Stimulated activated naive CD8-positive, alpha-beta T cell treated with anti-CD3 and anti-CD28 coated beads, Interleukin-15, amount 100 ng/mL, for 72 hours (primary cell): Measurements from ENCODE around the gene GALNT15.

Experiments
- ATAC-seq: fragments of 150-1000 bp; cut with Tn5 transposase; 2 replicates; pipeline ENCODE4 v1.10.0; 2021; ENCODE audit warnings: mild to moderate bottlenecking, moderate library complexity
- DNase-seq, 2 donors: peaks; one replicate each; pipeline ENCODE4 v3.0.0; 2021 to 2022
- H3K27ac Mint-ChIP-seq, 2 donors: one replicate each; pipeline ENCODE4 v1.8.0; 2022; ENCODE audit warnings: mild to moderate bottlenecking in 2 of 2, mixed read lengths in 2 of 2, moderate library complexity in 2 of 2
- H3K27me3 Mint-ChIP-seq: one replicate; pipeline ENCODE4 v1.8.0; 2022; ENCODE audit warnings: mixed read lengths
- H3K4me1 Mint-ChIP-seq: one replicate; pipeline ENCODE4 v1.8.0; 2022; ENCODE audit warnings: mild to moderate bottlenecking, mixed read lengths
- H3K4me3 Mint-ChIP-seq, 2 donors: one replicate each; pipeline ENCODE4 v1.8.0; 2022; ENCODE audit warnings: mild to moderate bottlenecking in 2 of 2, mixed read lengths in 2 of 2, moderate library complexity in 1 of 2
- H3K9me3 Mint-ChIP-seq, 2 donors: one replicate each; pipeline ENCODE4 v1.8.0; 2022; ENCODE audit warnings: mixed read lengths in 2 of 2

GALNT15 gene

DNA sequence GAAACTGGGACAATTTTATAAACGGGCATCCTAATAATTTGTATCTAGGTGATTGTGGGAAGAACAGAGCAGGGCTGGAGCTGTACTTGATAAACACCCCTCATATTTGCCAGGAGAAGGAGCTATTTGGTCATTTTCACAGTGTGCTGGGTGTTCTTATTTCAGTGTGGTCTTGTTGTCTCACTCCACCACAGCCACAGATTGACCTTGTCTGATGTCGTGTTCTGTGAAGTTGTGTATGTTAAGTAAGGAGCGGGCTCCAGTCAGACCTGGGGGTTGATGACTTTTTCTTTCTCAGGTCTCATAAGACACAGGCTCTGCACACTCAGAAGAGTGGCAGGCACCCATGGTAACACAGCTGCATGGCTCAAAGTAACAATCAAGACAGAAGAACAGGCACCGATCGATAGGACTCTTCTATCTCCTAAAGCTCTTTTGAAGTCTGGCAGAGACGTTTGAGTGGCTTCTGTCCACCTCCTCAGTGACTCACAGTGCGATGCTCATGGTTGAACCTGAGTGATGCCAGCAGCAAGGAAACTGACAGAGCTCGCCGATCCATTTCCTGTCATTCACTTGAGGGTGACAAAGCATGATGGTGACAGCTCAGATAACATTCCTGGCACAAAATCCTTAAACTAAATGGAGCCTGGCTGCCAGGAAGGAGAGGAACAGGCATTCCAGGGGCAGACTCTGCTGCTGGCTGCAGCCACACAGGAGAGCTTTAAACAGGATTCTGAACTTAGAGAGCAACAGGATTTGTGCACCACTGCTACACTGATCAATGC, 69.4 kb downstream of the GALNT15 start:
- ATAC-seq (no peak), DNase-seq (no peak)
- Mint-ChIP-seq H3K4me3 (no peak overlapping the region), H3K9me3 (no peaks in the 10 kb centered on the region), H3K4me1 (peaks cover 27% of the 10 kb centered on the region), H3K27ac (no peak overlapping the region), H3K27me3 (no peaks in the 10 kb centered on the region)

- Mint-ChIP-seq H3K9me3 (no peaks in the 10 kb centered on the region), H3K27me3 (no peaks in the 10 kb centered on the region), H3K4me1 (peaks cover 24% of the 10 kb centered on the region), H3K4me3 (no peak overlapping the region), H3K27ac (no peak overlapping the region)
- no peak for ATAC-seq
- DNase-seq: no peak
Observed at GRCh38 chr3:16245609-16246008, 71.1 kb downstream of the GALNT15 start.

- H3K9me3 Mint-ChIP-seq: no peaks in the 10 kb centered on the region
- ATAC-seq: peak; percentile 89
- no peak overlapping the region for H3K27ac Mint-ChIP-seq
- peak; percentile 74 to 76 for DNase-seq
- H3K27me3 Mint-ChIP-seq: no peaks in the 10 kb centered on the region
- peaks cover 18% of the 10 kb centered on the region for H3K4me1 Mint-ChIP-seq
- H3K4me3 Mint-ChIP-seq: no peak overlapping the region
Observed at GRCh38 chr3:16247282-16248061, 73.0 kb downstream of the GALNT15 start.

DNA sequence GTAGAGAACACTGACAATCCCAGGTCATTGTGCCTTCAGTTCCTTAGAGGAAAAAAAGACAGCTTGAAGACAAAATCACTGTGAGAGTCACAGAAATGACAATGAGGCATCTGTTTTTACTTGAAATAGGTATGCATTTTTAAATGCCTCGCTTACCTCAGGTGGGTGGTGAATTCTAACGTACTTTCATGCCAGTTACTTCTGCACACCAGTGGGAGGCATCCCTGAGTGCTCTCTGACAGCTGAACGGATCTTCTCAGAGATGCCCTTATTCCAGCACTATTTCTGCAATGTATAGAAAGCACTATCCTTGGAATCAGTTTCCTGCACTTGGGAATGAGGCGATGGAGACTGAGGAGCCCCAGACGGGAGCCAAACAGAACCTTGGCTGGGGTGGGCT, 74.1 kb downstream of the GALNT15 start:
- Mint-ChIP-seq H3K9me3 (no peaks in the 10 kb centered on the region), H3K4me3 (no peak overlapping the region), H3K27ac (no peak overlapping the region), H3K27me3 (no peaks in the 10 kb centered on the region), H3K4me1 (peaks cover 18% of the 10 kb centered on the region)
- DNase-seq: no peak
- no peak for ATAC-seq

- no peak overlapping the region for H3K27ac Mint-ChIP-seq
Observed at GRCh38 chr3:16249336-16249735, 74.9 kb downstream of the GALNT15 start.

GRCh38 chr3:16249886-16250285, 75.4 kb downstream of the GALNT15 start:
- ATAC-seq (no peak), DNase-seq (no peak)
- no peaks in the 10 kb centered on the region for H3K9me3 Mint-ChIP-seq
- peaks cover 18% of the 10 kb centered on the region for H3K4me1 Mint-ChIP-seq
- no peaks in the 10 kb centered on the region for H3K27me3 Mint-ChIP-seq
- no peak overlapping the region for H3K4me3 Mint-ChIP-seq
- H3K27ac Mint-ChIP-seq: no peak overlapping the region

More at GRCh38 chr3:16249336-16249735, 74.9 kb downstream of the GALNT15 start:
- no peaks in the 10 kb centered on the region for H3K27me3 Mint-ChIP-seq
- H3K4me1 Mint-ChIP-seq: peaks cover 13% of the 10 kb centered on the region
- no peaks in the 10 kb centered on the region for H3K9me3 Mint-ChIP-seq
- no peak for ATAC-seq
- DNase-seq: no peak
- H3K4me3 Mint-ChIP-seq: no peak overlapping the region

- no peak overlapping the region for H3K4me3 Mint-ChIP-seq
- H3K27me3 Mint-ChIP-seq: no peaks in the 10 kb centered on the region
- peaks cover 25% of the 10 kb centered on the region for H3K4me1 Mint-ChIP-seq
- no peak overlapping the region for H3K27ac Mint-ChIP-seq
- DNase-seq (no peak), ATAC-seq (no peak)
- no peaks in the 10 kb centered on the region for H3K9me3 Mint-ChIP-seq
Observed at GRCh38 chr3:16251316-16252085, 77.0 kb downstream of the GALNT15 start.

- Mint-ChIP-seq H3K4me3 (no peak overlapping the region), H3K27me3 (no peaks in the 10 kb centered on the region), H3K27ac (no peak overlapping the region), H3K9me3 (no peaks in the 10 kb centered on the region), H3K4me1 (peaks cover 17% of the 10 kb centered on the region)
- no peak for DNase-seq
- no peak for ATAC-seq
Observed at GRCh38 chr3:16252243-16252978, 77.9 kb downstream of the GALNT15 start.

GRCh38 chr3:16252988-16253387, 78.5 kb downstream of the GALNT15 start:
- Mint-ChIP-seq H3K27me3 (no peaks in the 10 kb centered on the region), H3K27ac (no peak overlapping the region), H3K9me3 (no peaks in the 10 kb centered on the region), H3K4me3 (no peak overlapping the region), H3K4me1 (peaks cover 12% of the 10 kb centered on the region)
- ATAC-seq (no peak), DNase-seq (no peak)

- no peak for ATAC-seq
Observed at GRCh38 chr3:16253601-16254000, 79.1 kb downstream of the GALNT15 start.

GRCh38 chr3:16254916-16255315, 80.4 kb downstream of the GALNT15 start:
- DNase-seq (no peak), ATAC-seq (peak; percentile 71)
- H3K4me1 Mint-ChIP-seq: peaks cover 12% of the 10 kb centered on the region
- H3K27ac Mint-ChIP-seq: peak overlapping the region in 1 of 2 donors; percentile 70
- no peak overlapping the region for H3K4me3 Mint-ChIP-seq
- H3K9me3 Mint-ChIP-seq: no peaks in the 10 kb centered on the region
- no peaks in the 10 kb centered on the region for H3K27me3 Mint-ChIP-seq

More at GRCh38 chr3:16253601-16254000, 79.1 kb downstream of the GALNT15 start:
- no peak overlapping the region for H3K4me3 Mint-ChIP-seq
- peaks cover 12% of the 10 kb centered on the region for H3K4me1 Mint-ChIP-seq
- H3K27me3 Mint-ChIP-seq: no peaks in the 10 kb centered on the region
- DNase-seq: no peak
- H3K9me3 Mint-ChIP-seq: no peaks in the 10 kb centered on the region
- no peak overlapping the region for H3K27ac Mint-ChIP-seq

DNA sequence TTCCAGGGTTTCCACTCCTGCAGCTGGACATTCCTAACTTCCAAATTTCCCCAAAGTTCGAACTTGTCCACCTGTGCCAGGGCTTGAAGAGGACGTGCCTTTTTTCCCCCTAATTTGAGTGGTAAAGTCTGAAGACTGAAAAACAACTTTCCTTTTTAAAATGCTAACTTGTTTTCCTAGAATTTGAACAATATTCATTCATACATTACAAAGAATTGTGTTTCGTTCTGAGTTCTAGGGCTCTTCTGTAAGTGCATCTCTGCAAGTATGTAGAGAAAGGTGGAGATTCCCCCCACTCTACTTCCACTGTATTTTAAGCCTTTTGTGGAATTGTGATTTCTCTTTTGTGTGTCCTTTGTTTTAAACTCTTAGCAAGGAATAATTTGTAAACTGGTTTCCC, 80.8 kb downstream of the GALNT15 start:
- H3K27me3 Mint-ChIP-seq: no peaks in the 10 kb centered on the region
- ATAC-seq (no peak), DNase-seq (no peak)
- no peaks in the 10 kb centered on the region for H3K9me3 Mint-ChIP-seq
- H3K4me1 Mint-ChIP-seq: peaks cover 12% of the 10 kb centered on the region
- no peak overlapping the region for H3K4me3 Mint-ChIP-seq
- H3K27ac Mint-ChIP-seq: no peak overlapping the region

- no peak overlapping the region for H3K4me3 Mint-ChIP-seq
- peaks cover 12% of the 10 kb centered on the region for H3K4me1 Mint-ChIP-seq
- no peaks in the 10 kb centered on the region for H3K9me3 Mint-ChIP-seq
- no peak for ATAC-seq
- no peak for DNase-seq
- no peaks in the 10 kb centered on the region for H3K27me3 Mint-ChIP-seq
- no peak overlapping the region for H3K27ac Mint-ChIP-seq
Observed at GRCh38 chr3:16255726-16256125, 81.2 kb downstream of the GALNT15 start.

DNA sequence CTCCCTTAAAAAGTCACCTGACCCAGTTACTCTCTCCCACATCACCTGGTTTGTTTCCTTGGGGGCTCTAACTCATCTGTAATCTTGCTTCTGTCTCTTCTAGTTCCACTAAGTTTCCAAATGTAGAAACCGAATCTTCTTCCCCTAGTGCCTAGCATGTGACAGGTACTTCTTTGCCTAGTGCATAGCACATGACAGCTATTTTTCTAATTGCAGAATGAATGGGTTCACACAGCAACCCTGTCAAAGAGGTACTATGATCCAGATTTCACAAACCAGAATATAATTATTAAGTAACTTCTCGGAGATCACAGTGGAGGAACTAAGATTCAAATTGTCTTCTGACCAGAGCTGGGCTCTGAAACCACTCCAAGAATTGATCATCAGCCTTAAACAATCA, 82.8 kb downstream of the GALNT15 start:
- no peaks in the 10 kb centered on the region for H3K27me3 Mint-ChIP-seq
- no peak overlapping the region for H3K27ac Mint-ChIP-seq
- H3K4me1 Mint-ChIP-seq: peaks cover 12% of the 10 kb centered on the region
- ATAC-seq (no peak), DNase-seq (no peak)
- no peaks in the 10 kb centered on the region for H3K9me3 Mint-ChIP-seq
- H3K4me3 Mint-ChIP-seq: no peak overlapping the region

- Mint-ChIP-seq H3K4me1 (peaks cover 12% of the 10 kb centered on the region), H3K9me3 (no peaks in the 10 kb centered on the region), H3K27me3 (no peaks in the 10 kb centered on the region), H3K4me3 (no peak overlapping the region), H3K27ac (no peak overlapping the region)
- DNase-seq (no peak), ATAC-seq (no peak)
Observed at GRCh38 chr3:16258177-16258576, 83.7 kb downstream of the GALNT15 start.
